ENCODE measurements around the gene PPP2R5C.

- TF ChIP-seq CTCF (IDR thresholded peaks at IDR 0.05; ENCODE audit: extremely low read depth in 1 of 2, insufficient read depth in 1 of 2, low read depth in 1 of 2, low read length in 2 of 2), result no peak
- no peak for TF ChIP-seq POLR2AphosphoS5 (IDR thresholded peaks at IDR 0.05; ENCODE audit: insufficient read depth, low read depth, low read length)
- TF ChIP-seq POLR2A (IDR thresholded peaks at IDR 0.05; ENCODE audit: low read depth, low read length), result no peak
- no peak for TF ChIP-seq JUN (IDR thresholded peaks at IDR 0.05; ENCODE audit: borderline replicate concordance, insufficient read depth, insufficient read length, low read depth)
- TF ChIP-seq EZH2 (IDR thresholded peaks at IDR 0.05; ENCODE audit: borderline replicate concordance, low read depth, low read length, severe bottlenecking), result no peak
- TF ChIP-seq MAX (IDR thresholded peaks at IDR 0.05; ENCODE audit: insufficient read depth, insufficient read length), result no peak
- TF ChIP-seq GATA2 (IDR thresholded peaks at IDR 0.05; ENCODE audit: insufficient read depth, insufficient read length, low read depth, low read length), result no peak
- no peak for TF ChIP-seq MYC (IDR thresholded peaks at IDR 0.05; ENCODE audit: low read depth, low read length)
- TF ChIP-seq FOS (IDR thresholded peaks at IDR 0.05; ENCODE audit: borderline replicate concordance, insufficient read depth, low read length), result no peak
Observed at GRCh38 chr14:101859958-101860357, 98.4 kb downstream of the PPP2R5C start.
